IPS-NIHi11 (cell line): ENCODE data around the gene RPL10L.
A peak's percentile ranks its signal among the peaks of the same experiment; 100 is the strongest.

Source experiments
- DNase-seq: peaks from one replicate; pipeline ENCODE4 v3.0.0; 2012; ENCODE audit warnings: mixed read lengths, low spot score

RPL10L gene

GRCh38 chr14:46651526-46652144 lies at the start of gene RPL10L:
TSS of gene RPL10L (minus strand) at chr14:46651781. CDS start at chr14:46651736, 45 bp downstream.
- DNase-seq = peak; percentile 17

GRCh38 chr14:46691819-46692218 lies 40.2 kb upstream of the RPL10L start:
- no peak for DNase-seq

- no peak for DNase-seq
Observed at GRCh38 chr14:46686652-46687051, 35.1 kb upstream of the RPL10L start.

- no peak for DNase-seq
Observed at GRCh38 chr14:46672128-46672527, 20.5 kb upstream of the RPL10L start.

- no peak for DNase-seq
Observed at GRCh38 chr14:46663382-46663781, 11.8 kb upstream of the RPL10L start.

GRCh38 chr14:46661728-46662127 lies 10.1 kb upstream of the RPL10L start:
- DNase-seq = peak; percentile 44

GRCh38 chr14:46653031-46653755 lies 1.6 kb upstream of the RPL10L start:
- no peak for DNase-seq

- no peak for DNase-seq
Observed at GRCh38 chr14:46646796-46647195, 4.8 kb downstream of the RPL10L start.

- no peak for DNase-seq
Observed at GRCh38 chr14:46626876-46627275, 24.7 kb downstream of the RPL10L start.
